Measurements from ENCODE around the gene WDR43. TPM values are rescaled to one million over a fixed set of nuclear protein-coding genes. Genes with fewer than 3 reads are reported as not detected.
A peak's percentile ranks its signal among the peaks of the same experiment; 100 is the strongest.

Gene WDR43
- total and polyA plus RNA-seq, 8 donors, result 9.7 to 73.2 (median 18.6) TPM

DNA sequence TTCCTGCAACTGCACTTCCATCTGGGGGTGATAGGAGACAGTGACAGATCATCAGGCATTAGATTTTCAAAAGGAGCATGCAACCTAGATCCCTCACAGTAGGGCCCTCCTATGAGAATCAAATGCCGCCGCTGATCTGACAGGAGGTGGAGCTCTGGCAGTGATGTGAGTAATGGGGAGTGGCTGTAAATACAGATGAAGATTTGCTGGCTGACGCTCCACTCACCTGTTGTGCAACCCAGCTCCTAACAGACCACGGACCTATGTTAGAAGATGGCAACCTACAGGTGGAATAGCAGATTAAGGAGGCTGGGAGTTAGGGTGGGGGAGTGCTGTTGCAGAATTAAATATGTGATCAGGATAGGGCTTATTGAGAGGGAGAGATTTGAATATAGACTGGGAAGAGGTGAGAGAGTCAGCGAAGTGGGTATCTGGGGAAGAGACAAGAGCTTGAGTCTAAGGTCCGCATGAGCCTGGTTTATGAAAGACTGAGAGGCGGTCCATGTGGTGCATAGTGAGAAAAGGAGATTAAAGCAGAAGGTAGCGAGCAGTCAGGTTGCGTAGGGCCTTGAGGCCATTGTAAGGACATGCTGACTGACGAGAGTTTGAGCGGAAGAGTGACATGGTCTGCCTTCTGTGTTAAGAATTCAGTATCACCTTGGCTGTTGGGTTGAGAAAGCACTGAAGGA, 55.3 kb downstream of the WDR43 start:
- WGBS, 5 donors, result 87 to 90% (median 89%) methylated on average over 11 of the region's 11 CpGs
- peaks cover 4 to 24% (median 13%) of the 10 kb centered on the region in 4 donors for H3K4me1 ChIP-seq
- no peak overlapping the region for H3K27ac ChIP-seq
- no peak for TF ChIP-seq POLR2AphosphoS5 (IDR thresholded peaks at IDR 0.05)
- no peak for TF ChIP-seq POLR2A (IDR thresholded peaks at IDR 0.05)
- no peak for TF ChIP-seq EP300 (IDR thresholded peaks at IDR 0.05)
- TF ChIP-seq, protein P1, sequence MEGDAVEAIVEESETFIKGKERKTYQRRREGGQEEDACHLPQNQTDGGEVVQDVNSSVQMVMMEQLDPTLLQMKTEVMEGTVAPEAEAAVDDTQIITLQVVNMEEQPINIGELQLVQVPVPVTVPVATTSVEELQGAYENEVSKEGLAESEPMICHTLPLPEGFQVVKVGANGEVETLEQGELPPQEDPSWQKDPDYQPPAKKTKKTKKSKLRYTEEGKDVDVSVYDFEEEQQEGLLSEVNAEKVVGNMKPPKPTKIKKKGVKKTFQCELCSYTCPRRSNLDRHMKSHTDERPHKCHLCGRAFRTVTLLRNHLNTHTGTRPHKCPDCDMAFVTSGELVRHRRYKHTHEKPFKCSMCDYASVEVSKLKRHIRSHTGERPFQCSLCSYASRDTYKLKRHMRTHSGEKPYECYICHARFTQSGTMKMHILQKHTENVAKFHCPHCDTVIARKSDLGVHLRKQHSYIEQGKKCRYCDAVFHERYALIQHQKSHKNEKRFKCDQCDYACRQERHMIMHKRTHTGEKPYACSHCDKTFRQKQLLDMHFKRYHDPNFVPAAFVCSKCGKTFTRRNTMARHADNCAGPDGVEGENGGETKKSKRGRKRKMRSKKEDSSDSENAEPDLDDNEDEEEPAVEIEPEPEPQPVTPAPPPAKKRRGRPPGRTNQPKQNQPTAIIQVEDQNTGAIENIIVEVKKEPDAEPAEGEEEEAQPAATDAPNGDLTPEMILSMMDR (IDR thresholded peaks at IDR 0.05), result no peak
- peaks cover 5 to 52% (median 49%) of the 10 kb centered on the region in 4 donors for H3K36me3 ChIP-seq
- intact Hi-C loops (cut with DNase I; ENCODE audit: low total_unique reads), result no loop called here
- H3K4me3 ChIP-seq, result no peak overlapping the region
- no peak for DNase-seq
- H3K27me3 ChIP-seq, result no peaks in the 10 kb centered on the region
- peaks cover 0 to 8% (median 0%) of the 10 kb centered on the region in 4 donors for H3K9me3 ChIP-seq

DNA sequence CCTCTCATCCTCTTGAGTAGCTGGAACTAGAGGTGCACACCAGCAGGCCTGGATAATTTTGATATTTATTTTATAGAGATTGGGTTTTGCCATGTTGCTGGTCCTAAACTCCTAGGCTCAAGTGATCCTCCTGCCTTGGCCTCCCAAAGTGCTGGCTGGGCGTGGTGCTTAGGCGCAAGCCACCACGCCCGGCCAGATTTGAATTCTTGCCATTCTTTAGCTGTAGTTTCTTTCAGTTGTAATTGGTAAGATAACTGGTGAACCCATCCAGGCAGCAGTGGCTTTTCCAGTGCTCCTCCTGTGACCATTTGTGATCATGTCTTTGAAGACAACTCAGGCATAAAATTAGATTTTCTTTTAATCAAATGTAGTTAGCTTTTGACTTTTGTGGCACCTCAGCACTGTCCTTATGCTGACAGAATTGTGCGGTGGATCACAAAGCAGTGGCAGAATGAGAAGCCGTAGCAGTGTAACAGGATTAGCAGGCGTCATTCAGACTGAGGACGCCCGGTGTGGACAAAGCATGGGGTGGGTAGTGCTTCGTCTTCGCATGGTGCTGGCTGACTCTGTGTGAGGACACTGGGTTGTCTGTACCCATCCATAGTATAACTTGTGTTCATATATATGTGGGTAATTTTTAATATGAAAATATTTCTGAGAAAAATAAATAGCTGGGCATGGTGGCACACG, 56.6 kb downstream of the WDR43 start:
- Histone ChIP-seq H3K4me3 (no peak overlapping the region), H3K4me1 (peaks cover 4 to 25% (median 15%) of the 10 kb centered on the region in 4 donors), H3K9me3 (peaks cover 0 to 8% (median 0%) of the 10 kb centered on the region in 4 donors), H3K36me3 (peaks cover 4 to 39% (median 36%) of the 10 kb centered on the region in 4 donors), H3K27me3 (no peaks in the 10 kb centered on the region), H3K27ac (peak overlapping the region in 4 of 5 donors; percentile 7 to 69 (median 58))
- intact Hi-C loops (cut with DNase I; ENCODE audit: low total_unique reads), result no loop called here
- no peak for DNase-seq
- no peak for TF ChIP-seq POLR2AphosphoS5 (IDR thresholded peaks at IDR 0.05)
- TF ChIP-seq, protein P1 (IDR thresholded peaks at IDR 0.05), result no peak
- 93 to 96% (median 95%) methylated on average over 11 to 12 of the region's 12 CpGs for WGBS, 5 donors

DNA sequence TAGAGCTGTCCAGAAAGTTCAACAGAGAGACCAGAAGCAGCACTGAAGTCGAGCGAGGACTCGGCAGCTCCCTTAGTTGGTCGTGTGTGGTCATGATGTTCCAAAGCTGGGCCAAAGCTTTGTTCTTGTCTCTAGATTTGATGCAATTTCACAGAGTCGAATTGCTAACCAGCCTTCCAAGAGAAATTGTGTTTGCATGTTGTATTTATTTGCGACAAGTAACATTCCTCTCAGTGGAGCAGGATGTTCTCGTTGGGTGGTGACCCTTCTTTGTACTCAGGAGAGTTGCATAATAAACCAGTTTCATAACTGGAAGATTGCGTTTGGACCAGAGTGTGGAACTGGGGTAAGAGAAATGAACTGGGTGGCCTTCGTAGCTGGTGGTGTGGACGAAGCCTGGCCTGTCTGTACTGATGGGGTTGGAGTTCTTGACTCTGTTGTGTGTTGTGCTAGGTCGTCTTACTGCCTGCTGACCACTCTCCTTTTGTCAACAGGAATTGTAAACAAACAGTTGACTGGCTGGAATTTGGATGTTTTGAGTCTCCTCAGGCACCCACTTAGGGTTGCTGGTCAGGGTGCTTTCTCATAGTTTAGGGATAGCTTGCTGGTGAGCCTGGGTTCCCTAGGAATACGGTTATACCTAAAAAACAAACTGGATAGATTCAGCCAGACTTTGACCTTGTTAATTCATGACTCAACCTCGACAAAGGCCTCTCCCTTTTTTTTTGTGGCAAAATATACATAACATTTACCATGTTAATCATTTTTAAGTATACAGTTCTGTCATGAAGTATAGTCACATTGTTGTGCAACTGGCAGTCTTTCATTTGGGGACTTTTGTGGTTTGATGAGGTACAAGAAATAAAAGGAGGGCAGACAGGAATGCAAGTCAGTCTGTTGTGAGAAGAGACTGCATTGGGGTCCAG, 57.7 kb downstream of the WDR43 start:
- Histone ChIP-seq H3K9me3 (peaks cover 0 to 8% (median 0%) of the 10 kb centered on the region in 4 donors), H3K27me3 (no peaks in the 10 kb centered on the region), H3K4me1 (peaks cover 4 to 30% (median 18%) of the 10 kb centered on the region in 4 donors), H3K27ac (peak overlapping the region in 4 of 5 donors; percentile 52 to 69 (median 65)), H3K36me3 (peaks cover 0 to 28% (median 25%) of the 10 kb centered on the region in 4 donors), H3K4me3 (no peak overlapping the region)
- WGBS, 5 donors, result 52 to 73% (median 60%) methylated on average over 13 of the region's 13 CpGs
- DNase-seq, result peak in 1 of 2 donors; percentile 39
- TF ChIP-seq, protein P1 (IDR thresholded peaks at IDR 0.05), result no peak
- TF ChIP-seq POLR2AphosphoS5 (IDR thresholded peaks at IDR 0.05), result peak in 2 of 3 donors; percentile 54 to 63
- no peak for TF ChIP-seq POLR2A (IDR thresholded peaks at IDR 0.05)
- TF ChIP-seq EP300 (IDR thresholded peaks at IDR 0.05), result no peak
- intact Hi-C loops (cut with DNase I; ENCODE audit: low total_unique reads), result no loop called here

DNA sequence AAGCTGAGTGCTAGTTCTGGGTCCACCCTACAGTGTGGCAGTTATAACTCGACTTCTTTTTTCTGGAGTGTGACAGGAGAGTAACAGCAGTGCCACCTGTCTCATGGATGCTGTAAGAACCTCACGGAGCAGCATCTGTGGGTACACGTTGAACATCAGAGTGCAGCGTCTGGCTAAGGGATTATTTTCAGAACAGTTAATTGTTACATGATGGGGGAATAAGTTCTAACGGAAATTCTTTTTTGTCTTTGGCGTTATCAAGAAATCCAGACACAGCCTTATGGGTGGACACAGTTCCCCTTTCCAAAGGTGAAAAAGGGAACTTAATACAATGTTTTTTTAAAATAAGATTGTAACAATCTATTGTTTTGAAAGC, 58.4 kb downstream of the WDR43 start:
- H3K27me3 ChIP-seq, result no peaks in the 10 kb centered on the region
- H3K27ac ChIP-seq, result peak overlapping the region in 3 of 5 donors; percentile 63 to 69 (median 67)
- no peak for TF ChIP-seq POLR2AphosphoS5 (IDR thresholded peaks at IDR 0.05)
- TF ChIP-seq, protein P1 (IDR thresholded peaks at IDR 0.05), result no peak
- TF ChIP-seq POLR2A (IDR thresholded peaks at IDR 0.05), result no peak
- TF ChIP-seq EP300 (IDR thresholded peaks at IDR 0.05), result no peak
- intact Hi-C loops (cut with DNase I; ENCODE audit: low total_unique reads), result no loop called here
- 34 to 48% (median 44%) methylated on average over 6 of the region's 6 CpGs for WGBS, 5 donors
- DNase-seq, result no peak
- no peak overlapping the region for H3K4me3 ChIP-seq
- H3K9me3 ChIP-seq, result peaks cover 0 to 8% (median 0%) of the 10 kb centered on the region in 4 donors
- peaks cover 0 to 21% (median 18%) of the 10 kb centered on the region in 4 donors for H3K36me3 ChIP-seq
- H3K4me1 ChIP-seq, result peaks cover 4 to 30% (median 18%) of the 10 kb centered on the region in 4 donors

All from stomach (tissue), 9 donors.